GM19023 (cell line): Measurements from ENCODE around the gene DAB2.
"Not testable (repeated sequence)": the region's sequence is repeated elsewhere in the genome, so short reads cannot be mapped to it uniquely, and the experiment has no call there.

ENCODE experiments used
- ATAC-seq: cut with Tn5 transposase; IDR thresholded peaks from one replicate; pipeline ENCODE4 v1.9.1; 2021; ENCODE audit warnings: mild to moderate bottlenecking, moderate library complexity; ENCODE audit not compliant: unreplicated experiment

The DAB2 gene

DNA sequence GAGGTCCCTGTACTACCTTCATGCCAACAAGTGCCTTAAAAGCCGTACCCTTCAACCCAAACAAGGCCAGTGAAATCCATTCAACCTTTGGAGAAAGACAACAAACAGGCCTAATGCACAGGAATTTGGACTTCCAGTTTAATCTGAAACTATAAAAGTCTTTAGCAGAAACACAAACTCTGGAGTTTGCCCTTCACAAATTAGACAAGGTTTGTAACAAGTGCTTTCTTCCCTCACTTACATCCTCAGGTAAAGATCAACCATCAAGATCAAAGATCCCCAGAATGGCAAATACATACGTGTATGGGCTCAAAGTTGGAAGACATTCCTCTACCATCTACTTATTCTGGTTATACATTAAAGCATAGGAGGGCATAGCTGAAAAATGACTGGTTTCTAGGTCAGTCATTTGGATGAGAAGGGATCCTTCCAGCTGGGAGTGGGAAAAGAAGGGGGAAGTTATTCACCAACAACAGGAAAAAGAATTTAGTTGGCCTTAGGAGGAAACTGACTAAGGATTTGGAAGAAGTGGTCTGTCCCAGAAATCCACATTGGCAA is 2.0 kb downstream of the DAB2 start:
- no peak for ATAC-seq

DNA sequence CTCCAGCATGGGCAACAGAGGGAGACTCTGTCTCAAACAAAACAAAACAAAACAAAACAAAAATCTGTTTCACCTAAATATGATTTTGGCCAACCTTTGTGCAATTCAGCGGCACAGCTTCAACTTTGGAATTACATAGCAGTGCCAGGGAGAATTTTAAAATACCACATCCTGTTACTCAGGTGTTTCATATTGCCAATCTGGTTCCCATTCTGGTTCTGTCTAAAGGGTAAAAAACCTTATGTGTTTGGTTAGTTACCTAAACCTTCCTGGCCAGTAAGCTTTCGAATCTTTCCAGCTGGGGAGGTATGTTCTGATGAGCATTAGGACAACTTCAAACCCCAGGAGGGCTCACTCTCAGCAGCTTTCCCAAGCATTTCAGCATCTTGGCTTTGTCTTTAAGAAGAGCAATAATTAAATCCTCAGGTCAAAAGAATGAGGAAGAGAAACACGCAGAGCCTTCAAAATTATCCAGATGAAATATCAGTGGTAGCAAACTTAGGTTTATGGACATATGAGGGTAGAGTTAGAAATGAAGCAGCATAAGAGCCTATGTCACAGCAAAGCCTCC is 2.7 kb downstream of the DAB2 start:
- no peak for ATAC-seq

DNA sequence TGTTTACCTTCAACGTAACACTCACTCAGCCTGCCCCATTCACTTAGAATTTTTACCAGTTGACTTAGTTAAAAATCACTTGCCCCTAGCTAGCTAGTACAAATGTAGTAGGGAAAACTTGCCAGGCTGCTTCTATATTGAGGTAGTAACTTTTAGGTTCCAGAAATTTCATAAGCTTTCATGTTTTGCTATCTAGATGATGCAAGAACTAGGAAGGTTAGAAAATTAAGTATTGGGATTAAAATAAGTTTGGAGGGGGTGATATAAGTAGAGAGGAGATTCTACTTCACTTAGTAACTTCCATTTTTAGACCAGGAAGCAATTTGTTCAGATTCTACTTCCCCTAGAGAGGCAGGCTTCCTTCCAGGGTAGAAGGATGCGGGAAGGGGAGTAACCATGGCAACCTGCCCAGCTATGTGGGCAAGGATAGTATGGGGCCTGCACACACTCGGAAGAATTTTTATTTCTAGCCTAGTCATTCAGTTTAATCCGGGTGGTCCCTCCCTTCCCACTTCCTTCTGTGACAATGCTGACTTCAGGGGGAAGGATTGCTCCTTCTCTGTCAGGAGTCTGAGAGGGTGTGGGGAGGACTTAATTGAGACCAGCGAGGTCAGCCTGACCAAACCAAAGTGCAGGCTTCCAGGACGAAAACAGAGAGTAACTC is 4.2 kb downstream of the DAB2 start:
- no peak for ATAC-seq

DNA sequence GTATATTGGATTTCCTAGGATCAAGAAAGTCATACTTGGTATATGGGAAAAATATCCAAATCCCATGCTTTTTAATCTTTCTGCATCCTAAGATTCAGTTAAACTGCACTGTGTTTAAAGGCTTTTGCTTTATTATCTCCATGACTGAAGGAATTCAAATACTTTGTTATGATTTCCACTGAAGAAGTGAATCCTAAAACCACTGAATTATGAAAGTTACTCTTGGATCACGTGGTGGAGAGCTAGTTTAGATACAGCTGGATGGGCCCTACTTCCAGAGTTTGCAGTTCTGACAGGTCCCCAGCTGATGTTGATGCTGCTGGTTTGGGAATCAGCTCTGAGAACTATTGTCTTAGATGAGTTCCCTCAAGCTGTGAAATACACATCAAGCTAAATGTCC is 5.0 kb downstream of the DAB2 start:
- no peak for ATAC-seq

DNA sequence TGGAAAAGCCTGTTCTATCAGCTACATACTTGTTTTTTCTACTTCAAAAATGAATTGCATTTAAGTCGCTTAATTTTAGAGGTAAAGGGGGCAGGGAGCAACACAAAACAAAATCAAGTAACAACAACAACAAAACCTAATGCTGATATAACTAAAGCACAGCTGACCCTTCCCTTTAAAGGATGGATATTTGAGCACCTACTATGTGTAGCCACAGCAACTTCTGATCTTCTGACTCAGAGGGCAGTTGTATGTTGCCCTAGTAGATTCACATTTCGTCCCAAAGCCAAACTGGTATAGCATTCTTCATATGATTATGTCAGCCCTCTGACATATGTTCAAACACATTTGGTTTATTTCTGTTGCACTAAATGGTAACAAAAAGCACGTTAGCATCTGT is 6.8 kb downstream of the DAB2 start:
- no peak for ATAC-seq

DNA sequence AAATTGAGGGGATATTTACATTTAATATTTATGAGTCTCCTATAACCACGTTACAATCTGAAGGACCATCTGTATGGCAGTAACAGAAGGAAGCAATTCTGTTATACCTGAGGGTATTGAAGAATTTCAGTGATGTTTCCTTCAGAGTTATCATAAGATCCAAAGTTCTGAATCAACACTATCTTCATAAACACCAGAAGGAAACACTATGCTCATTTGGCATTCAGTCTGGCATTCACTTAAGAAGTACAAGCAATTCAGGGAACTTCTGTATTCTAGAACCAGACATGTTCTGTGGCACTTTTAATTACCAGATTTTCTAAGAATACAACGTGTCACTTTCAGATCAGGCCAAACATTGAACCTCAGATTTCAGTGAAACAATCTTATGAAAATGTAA is 9.6 kb downstream of the DAB2 start:
- ATAC-seq, result no peak

DNA sequence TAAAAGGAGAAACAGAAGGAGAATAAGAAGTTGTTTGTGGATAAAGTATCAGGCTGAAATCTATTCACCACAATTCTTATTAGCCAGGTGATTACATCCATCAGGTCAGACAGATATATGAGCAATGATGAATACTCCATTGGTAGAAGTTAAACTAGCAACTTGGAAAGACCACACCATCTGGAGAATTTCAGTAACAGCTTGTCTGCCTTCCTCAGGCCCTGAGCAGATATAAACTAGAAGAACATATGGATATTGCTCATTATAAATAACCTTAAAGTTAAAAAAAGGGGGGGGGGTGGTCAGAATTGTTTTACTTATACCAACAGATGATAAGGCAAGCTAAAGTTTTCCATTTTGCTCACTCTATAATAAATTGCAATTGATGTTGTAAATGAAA is 10.4 kb downstream of the DAB2 start:
- no peak for ATAC-seq

DNA sequence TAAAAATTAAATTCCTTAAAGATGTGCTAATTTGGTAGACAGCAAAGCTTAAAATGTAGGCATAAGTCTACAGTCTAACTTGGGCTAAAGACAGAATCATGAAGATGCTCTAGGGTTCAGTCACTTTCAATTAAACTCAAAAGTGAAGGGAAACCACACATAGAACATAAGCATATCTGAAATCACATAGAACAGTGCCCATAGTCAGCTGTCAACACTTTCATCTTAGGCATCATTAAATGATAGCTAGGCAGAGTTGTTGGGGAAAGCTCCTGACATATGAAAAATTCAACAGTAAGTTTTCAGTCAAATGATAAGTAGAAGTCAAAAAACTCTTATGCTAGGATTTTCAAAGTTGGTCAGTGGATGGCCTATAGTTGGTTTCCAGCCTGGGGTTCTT is 11.0 kb downstream of the DAB2 start:
- ATAC-seq, result no peak

DNA sequence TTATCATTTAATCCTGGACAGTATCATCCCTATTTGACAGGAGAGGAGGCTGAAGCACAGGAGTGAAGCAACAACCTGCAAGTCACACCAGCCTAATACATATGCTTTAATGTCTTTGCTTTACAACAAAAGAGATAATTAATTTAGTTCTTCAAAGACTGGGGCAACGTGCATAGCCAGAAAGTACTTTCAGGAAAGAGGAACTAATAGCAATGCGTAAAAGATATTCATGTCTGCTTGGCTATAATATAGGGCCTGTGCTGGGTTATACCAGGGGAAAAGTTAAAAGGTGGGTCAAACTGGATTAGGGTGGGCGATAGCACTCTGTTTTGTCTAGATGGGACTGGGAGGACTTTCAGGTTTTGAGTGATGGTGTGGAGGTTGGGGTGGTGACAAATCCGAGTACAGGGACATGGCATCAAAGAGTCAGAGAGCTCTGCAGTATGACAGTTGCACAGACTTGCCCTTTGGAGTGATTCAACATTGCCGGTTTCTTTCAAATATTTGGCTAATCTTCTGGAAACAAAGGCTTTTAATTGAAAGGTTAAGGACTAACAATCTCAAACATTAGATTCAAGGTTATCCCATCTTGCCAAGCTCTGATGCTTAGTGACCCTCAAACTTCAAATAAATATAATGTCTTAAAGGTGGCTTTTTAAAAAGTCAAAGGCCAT is 11.9 kb downstream of the DAB2 start:
- ATAC-seq, result no peak

DNA sequence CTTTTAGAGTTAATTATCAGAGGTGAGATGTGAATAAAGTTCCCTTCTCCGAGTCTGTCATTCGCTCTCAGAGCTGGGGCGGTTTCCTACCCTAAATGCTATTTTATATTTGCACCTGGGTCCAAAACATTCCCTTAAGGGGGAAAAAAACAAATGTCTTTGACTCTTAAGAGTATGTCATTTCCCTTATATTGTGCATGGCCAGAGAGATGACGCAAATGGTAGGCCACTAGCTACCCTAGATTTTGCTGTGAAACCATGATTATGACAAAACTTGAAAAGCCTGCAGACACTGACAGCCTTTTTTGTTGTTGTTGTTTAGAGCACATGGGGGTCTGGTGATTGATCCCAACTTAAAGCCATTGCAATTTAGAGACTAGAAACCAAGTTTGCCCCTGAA is 12.8 kb downstream of the DAB2 start:
- no peak for ATAC-seq

DNA sequence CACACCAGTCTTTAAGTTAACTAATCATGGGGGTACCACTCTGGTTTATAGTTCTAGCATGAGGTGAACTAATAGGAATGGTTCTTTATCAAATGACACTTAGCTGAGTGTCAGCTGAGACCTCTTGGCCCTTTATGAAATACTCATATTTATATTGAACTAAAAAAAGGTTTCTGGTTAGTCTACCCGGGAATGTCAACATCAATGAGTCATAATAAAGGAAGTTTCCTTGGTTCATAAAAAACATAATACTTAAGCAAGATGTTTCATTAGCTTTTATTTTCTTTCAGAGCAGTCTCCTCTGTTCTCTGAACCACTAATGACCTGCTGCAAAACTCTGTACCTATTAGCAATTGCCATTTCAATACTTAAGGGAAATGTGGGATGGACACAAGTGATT is 13.7 kb downstream of the DAB2 start:
- ATAC-seq, result no peak

DNA sequence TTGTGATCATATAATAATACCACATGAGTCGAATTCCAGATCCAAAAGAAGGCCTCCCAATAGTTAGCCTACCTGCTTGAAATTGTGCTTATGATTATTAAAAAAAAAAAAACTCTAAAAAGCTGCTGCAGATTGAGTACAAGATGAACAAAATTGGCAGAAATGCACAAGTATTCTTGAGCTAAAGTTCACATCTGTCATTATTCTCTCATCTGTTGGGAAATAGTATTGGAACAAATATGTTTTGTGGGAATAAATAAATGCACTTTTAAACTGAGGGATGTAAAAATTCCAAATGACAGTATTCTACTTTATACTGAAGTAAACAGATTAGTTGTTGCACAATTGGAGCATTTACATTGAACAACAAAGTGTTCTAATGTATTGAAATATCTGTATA is 15.7 kb downstream of the DAB2 start:
- no peak for ATAC-seq

DNA sequence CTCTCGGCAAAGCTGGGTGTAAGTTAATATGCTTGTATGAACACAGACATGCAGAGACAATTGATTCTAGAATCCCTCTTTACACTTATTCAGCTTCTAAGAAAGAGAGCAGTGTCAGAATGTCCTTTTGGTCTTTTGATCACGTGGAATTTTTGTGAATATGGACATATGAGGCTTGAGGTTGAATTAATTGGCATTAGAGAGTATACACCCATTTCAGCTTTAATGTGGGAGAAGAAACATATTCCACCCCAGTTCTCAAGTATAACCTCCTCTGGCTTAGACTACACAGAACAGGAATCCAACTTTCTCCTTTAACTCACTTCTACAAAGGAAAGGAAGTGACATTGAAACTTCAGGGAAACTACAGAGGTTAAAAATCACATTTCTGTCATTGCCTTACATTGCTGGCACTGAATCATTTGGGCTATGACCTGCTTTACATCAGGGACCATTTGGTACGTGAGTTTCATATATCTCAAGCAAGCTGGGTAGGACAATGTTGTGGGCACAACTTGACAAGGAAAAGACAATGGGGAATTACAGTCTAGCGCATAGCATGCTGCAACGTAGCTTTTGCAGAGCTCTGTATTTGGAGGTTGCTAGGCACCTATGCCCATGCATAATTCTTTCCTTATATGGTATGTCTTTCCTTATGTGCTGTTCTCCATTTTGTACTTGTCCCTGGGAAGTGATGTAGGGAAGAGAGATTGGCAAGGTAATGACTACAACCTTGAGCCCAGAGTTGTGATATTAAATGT is 19.5 kb downstream of the DAB2 start:
- no peak for ATAC-seq

DNA sequence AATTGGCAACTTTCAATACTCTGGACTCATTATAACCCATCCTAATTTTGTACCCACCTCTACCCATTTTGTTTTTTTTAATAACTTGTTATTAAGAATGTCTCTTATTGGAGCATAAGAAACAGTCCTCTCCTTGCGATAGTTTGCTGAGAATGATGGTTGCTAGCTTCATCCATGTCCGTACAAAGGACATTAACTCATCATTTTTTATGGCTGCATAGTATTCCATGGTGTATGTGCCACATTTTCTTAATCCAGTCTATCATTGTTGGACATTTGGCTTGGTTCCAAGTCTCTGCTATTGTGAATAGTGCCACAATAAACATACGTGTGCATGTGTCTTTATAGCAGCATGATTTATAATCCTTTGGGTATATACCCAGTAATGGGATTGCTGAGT is 21.0 kb downstream of the DAB2 start:
- ATAC-seq, result not testable (repeated sequence)

DNA sequence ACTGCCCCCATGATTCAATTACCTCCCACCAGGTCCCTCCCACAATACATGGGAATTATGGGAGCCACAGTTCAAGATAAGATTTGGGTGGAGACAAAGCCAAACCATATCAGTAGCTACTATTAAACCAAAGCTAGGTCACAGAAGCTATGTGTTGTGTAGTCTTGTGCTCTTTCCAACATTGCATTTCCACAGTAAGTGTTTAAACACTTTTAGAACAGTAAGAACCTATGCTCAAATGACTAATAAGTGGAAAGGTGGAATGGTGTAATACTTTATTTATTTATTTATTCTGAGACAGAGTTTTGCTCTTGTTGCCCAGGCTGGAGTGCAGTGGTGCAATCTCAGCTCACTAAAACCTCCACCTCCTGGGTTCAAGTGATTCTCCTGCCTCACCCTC is 22.6 kb downstream of the DAB2 start:
- ATAC-seq, result not testable (repeated sequence)

DNA sequence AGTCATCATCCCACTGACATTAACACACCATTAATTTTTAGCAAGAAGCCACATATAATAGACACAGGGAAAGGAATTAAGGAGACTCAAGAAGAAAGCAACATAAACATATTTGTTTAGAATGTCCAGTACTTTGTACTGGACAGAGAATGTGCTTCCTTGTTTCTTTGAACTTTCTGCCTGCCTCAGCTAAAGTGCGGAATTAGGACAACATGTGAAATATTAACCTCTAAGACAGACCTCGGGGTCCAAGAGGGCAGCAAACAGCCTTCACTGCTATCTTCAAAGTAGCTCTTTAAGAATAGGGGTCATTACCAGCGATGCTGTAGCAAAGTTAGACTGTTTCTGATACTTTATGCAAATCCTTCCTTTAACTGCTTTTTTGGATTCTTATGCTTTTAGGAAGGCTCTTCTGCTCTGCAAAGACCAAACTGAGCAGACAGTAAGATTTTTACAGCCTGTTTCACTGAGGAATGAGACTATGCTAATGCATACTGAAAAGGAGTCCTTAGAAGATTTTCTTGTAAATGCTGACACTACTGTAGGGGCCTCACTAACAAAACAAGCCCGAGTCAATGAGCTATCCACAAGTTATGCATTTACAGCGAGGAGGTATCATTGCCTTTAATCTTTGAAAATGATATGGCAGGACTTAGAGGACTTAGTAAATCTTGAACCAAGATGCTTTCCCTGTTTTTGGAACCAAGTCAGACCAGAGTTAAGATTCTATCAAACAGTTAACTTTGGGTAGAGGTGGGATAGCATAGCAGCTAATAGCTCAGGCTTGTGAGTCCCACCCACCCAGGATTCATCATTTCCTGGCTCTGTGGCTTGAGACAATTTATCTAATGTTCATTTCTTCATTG is 23.8 kb downstream of the DAB2 start:
- ATAC-seq, result no peak

DNA sequence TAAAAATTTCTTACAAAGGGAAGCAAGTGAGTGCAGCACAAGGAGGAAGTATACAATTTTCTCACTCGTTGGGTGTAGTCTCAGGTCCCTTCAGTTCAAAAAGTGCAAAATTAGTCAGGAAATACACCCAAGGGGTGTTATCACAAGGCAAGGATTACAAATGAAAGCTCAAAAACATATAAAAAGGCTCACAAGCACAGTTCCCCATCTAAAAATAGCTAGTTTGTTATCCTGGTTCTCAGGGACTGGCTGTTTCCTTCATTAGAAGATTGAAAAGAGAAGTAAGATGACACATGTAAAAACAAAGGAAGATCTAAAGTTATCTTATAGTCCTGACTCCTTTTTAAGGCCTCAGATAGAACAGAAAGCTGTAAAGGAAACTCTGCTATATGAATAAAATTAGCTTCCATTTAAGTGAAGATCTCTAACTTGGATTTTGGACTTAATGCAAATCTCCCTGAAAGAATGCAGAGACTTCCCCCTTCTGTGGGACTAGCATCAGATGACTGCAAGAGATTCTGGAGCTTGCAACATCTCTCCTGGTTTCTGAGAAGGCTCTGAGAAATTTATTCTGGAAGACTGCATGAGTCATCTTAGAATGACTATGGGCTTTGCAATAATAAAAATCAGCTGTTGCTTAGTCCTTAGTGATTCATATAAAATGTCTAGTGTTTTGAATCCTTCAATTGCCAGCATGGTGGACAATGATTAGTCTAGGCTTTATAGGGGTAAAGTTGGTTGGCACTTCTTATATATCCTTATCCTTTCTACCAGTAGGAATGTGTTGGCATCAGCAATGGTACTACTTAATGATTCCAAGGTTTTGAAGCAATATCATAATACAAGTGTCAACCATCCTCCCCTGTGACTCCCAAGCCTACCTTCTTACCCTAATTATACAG is 25.4 kb downstream of the DAB2 start:
- no peak for ATAC-seq

DNA sequence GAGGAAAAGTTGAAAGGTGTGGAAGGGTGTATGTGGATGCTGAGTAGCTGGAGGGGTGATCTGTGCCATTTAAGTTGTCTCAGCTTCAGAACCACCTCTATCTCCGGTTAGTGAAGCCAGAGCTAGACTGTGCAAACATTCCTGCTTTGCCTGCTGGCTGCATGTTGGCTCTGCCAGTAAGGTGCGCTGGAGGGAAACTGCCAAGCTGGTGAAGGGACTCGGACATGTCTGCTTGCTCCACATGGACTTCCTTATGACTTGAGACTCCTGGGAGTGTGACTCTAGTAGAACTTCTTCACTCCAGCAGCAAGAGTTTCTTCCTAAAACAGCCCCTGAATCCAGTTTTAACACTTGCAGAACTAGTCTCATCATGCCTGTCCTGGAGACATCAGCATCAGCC is 27.9 kb downstream of the DAB2 start:
- no peak for ATAC-seq

DNA sequence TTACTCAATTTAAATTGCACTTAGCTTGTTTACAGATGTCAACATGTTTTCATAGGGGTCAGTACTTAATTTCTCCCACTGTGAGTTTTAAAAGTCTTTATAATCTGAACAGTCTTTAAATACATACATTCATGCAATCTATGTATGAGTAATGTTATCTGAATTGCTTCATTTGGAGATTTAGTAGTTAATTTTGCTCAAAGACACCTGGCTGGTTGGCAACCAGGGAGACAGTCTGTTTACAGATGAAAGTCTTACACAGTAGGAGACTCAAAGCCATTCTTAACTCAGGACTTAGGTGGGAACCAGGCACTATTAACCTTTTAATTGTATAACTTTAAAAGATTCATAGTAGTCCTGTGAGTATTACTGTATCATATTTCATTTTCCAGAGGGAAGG is 29.3 kb downstream of the DAB2 start:
- ATAC-seq, result no peak

DNA sequence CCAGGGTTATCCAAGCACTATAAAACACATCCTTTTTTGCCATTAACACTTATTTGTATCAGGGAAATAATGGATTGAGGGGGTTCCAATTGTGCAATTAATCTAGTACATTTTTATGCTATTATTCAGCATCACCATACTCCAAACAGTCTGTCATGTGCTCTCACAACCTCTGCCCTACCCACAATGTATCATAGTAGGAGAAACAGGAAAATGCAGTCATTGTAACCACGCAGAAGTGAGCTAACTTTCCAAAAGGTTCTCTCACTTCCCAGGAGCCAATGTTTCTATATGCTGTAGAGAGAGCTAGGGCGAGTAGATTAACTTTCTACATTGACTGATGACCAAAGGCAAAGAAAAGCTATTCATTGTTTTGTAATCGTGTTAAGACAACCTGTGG is 29.8 kb downstream of the DAB2 start:
- ATAC-seq, result no peak
